Measurements from ENCODE around the gene NR1H3.

Gene NR1H3

DNA sequence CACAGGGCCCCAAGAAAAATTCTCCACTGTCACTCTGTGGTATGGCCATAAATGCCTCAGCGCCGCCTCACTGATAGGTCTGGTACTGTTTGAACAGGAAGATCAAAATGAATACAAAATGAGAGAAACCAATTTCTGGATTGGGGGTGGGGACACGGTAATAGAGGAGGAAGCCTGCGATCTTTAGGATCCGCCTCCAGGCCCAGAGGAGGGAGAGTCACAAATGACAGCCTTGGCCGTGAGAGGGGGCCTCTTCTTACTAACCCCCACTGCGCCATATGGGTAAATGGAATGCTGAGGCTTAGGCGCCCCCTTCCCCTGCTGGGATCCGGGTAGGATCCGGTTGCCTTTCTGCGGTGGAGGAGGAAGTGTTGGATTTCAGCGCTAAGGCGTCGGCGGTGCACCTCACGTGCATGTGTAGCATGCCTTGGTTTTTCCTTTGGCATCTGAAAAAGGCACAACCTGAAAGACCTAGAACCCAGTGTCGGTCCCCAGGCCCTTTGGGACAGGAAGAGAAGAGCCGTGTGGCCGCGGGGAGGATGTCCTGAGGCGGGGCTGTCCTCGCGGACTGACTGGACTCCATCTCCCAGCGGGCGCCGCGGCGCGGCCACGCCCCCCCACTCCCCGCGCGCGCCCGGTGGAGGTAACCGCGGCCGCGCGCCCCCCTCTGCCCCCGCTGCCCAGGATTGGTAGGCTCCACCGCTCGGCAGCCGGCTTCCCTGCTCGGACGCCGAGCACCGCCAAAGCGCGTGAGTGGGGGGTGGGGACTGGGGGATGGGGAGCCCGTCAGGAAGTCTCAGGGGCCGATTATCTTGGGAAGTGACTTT lies 11.4 kb downstream of the NR1H3 start:
- DNase-seq (ENCODE audit: low read depth in 1 of 2, low spot score in 1 of 2) = peak; percentile 74 to 76

- peak in 1 of 2 donors; percentile 86 for DNase-seq (ENCODE audit: low read depth in 1 of 2, low spot score in 1 of 2)
These were observed 12.1 kb downstream of the NR1H3 start, which contains the start of gene MADD for GRCh38 chr11:47269829-47270305. MADD (plus strand) TSS chr11:47270133.

DNA sequence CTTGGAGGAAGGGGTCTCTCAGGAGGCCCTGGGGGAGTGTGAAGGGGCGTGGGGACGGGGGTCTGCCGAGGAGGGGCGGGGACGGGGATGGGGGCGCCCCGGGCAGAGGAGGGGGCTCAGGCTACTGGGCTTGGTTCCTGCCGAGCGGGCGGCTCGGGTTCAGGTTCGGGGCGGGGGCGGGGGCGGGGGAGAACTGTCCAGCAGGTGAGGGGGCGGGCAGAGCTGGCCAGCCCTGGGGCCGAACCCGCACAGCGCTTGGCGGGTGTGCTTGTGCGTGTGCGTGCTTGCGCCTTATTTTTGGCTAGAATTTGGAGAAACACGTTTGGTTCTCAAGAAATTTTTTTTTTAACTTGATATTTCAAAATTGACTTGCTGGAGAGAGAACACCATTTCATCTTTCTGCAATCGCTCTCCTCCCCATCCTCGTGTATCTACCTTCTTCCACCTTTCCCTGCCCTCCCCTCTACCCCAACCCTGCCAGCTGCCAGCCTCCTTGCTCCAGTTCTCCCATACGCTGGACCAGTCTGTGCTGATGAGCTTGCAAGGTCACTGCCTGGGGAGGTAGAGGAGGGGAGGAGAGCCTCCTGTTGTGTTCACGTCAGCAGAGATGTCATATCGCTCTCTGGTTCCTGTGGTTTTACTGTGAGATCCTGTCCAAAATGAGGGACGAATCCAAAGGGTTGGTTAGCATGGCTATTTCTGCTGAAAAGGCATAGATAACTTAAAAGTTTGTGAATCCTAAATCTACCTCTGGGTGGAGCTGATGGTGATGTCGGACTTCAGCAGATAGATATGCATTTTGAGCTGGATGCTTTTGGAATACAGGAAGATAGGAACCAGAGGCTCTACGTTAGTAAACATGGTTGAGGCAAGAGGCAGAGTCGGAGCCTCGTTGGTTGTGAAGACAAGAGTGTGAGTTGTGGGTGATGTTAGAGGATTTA lies 12.8 kb downstream of the NR1H3 start:
- DNase-seq (ENCODE audit: low read depth in 1 of 2, low spot score in 1 of 2) = no peak

GRCh38 chr11:47271328-47271727 lies 13.5 kb downstream of the NR1H3 start:
- DNase-seq (ENCODE audit: low read depth in 1 of 2, low spot score in 1 of 2) = no peak

DNA sequence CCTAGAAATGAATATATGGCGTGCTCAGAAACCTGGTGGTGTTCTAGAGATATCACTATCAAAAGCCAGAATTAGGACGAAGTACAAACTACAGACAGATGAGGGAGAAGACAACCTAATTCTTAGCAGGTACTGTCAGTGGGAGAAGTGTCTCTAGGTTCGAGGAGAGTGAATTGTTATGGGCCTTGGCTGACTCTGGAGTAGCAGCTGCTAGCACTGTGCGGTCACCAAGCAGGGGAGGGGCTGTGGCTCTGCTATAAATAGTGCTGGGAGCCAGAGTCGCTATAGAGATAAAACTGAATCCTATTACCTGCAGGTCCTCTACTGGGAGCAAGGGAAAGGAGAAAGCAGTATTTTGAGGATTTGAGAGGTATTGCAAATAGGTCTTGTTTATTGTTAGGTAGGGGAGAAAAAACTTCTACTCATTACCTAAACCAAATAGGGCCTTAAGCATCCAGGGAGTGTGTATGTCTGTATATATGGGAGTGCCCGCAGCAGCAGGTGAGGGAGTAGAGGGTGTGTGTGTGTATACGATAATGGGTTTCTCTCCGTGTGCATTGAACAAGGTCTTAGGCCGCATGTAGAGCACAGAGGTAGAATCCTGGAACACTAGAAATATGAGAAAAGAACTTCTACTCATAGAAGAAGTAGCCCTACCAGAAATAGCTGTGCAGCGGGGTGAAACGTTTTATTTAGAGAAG lies 14.3 kb downstream of the NR1H3 start:
- no peak for DNase-seq (ENCODE audit: low read depth in 1 of 2, low spot score in 1 of 2)

DNA sequence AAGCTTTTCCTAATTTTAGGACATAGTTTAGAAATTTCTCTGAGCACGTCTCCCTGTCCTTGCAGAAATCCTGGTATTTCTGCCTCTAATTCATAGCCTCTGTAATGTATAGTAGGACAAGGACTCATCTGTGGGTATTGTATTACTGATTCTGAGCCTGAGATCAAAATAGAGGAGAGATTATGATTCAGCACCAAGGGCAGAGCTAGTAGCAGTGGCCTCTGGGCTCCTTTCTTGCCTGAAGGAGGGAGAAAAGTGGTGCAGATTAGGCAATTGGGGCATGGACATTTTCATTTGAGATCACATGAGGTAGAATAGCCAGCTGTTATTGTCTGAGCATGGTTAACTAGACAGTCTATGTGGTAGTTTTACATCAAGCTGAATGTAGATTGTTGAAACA lies 14.9 kb downstream of the NR1H3 start:
- DNase-seq (ENCODE audit: low read depth in 1 of 2, low spot score in 1 of 2) = no peak

GRCh38 chr11:47274495-47275235 lies 16.9 kb downstream of the NR1H3 start:
- DNase-seq (ENCODE audit: low read depth in 1 of 2, low spot score in 1 of 2) = no peak

DNA sequence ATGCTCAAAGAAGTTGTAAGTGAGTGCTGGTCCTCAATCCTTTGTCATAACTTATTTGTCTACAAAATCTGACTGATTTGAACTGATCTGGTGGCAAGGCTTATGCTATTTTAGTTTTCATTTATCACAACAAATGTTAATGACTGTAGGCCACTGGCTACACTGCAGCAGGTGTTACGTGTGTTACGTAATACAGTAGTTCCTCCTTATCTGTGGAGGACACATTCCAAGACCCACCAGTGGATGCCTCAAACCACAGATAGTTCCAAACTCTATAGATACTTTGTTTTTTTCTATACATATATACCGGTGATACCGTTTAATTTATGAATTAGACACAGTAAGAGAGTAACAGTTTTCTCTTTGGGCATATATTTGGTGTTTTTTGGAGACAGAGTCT lies 19.1 kb downstream of the NR1H3 start:
- no peak for DNase-seq (ENCODE audit: low read depth in 1 of 2, low spot score in 1 of 2)

DNA sequence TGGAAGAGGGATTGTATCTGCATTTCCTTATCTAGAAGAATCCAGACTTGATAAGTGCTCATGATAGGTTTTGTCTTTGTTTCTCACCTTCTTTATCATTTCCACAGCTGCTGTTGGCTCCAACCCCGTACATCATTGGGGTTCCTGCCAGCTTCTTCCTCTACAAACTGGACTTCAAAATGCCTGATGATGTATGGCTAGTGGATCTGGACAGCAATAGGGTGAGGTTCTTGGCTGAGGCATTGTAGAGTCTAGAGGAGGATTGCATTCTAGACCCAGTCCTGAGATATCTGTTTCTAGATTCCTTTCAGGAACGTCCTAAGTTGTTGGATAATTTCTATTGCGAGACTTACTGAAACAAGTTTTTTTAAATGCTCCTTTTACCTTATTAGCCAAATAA lies 20.3 kb downstream of the NR1H3 start:
- DNase-seq (ENCODE audit: low read depth in 1 of 2, low spot score in 1 of 2) = no peak

GRCh38 chr11:47278769-47279168 lies 21.0 kb downstream of the NR1H3 start:
- no peak for DNase-seq (ENCODE audit: low read depth in 1 of 2, low spot score in 1 of 2)

DNA sequence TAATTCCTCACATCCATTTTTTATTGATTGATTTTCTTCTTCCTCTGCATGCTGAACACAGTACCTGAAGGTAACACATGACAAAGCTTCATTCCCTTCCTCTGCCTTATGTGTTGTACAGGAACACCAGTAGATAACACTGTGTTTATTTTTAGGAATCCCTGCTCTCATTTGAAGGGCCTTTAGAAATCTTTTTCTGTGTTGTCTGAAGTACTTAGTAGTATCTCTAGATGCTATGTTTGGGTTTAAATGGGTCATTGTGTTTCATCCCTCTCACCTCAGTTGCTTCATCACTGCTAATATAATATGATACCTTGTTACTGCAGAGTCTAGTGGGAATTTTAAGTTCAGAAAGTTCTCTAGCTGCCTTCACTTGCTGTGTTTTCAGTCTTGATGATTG lies 22.3 kb downstream of the NR1H3 start:
- DNase-seq (ENCODE audit: low read depth in 1 of 2, low spot score in 1 of 2) = no peak

DNA sequence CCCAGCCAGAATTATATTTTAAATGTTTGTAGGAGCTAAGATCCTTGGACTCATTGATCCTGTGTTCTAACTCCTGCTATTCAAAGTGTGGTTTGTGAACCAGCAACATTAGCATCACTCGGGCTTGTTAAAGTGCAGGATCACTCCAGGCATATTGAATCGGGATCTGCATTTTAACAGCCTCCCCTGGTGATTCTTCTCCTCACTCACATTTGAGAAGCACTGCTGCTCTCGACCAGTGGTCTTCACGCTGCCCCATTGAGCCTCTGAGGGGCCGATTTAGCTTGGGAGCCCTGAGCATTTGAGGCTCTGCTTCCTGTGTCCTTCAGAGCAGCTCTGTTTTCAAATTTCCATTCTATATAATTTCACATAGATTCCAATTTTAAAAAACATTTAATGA lies 23.1 kb downstream of the NR1H3 start:
- no peak for DNase-seq (ENCODE audit: low read depth in 1 of 2, low spot score in 1 of 2)

DNA sequence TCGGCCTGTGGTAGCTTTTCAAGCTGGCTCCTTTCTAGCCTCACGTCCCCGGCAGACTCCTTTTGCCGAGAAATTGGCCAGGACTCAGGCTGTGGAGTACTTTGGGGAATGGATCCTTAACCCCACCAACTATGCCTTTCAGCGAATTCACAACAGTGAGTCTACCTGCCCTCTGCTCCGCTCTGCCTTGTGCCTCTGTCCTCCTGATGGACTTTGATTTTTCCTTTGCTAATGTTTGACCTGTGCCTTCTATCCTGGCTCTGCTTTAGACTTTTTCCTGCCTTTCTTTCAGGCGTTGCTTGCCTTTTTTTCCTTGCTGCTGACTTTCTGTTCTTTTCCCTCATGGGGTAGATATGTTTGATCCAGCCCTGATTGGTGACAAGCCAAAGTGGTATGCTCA lies 24.7 kb downstream of the NR1H3 start:
- DNase-seq (ENCODE audit: low read depth in 1 of 2, low spot score in 1 of 2) = no peak

DNA sequence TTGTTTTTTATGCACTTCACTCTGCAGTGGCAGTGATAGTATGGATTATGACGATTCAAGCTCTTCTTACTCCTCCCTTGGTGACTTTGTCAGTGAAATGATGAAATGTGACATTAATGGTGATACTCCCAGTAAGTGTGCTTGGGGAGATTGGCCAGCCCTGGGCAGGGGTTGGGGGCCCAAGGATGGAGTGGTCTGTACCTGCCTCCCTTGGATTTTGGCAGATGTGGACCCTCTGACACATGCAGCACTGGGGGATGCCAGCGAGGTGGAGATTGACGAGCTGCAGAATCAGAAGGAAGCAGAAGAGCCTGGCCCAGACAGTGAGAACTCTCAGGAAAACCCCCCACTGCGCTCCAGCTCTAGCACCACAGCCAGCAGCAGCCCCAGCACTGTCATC lies 26.4 kb downstream of the NR1H3 start:
- no peak for DNase-seq (ENCODE audit: low read depth in 1 of 2, low spot score in 1 of 2)

DNA sequence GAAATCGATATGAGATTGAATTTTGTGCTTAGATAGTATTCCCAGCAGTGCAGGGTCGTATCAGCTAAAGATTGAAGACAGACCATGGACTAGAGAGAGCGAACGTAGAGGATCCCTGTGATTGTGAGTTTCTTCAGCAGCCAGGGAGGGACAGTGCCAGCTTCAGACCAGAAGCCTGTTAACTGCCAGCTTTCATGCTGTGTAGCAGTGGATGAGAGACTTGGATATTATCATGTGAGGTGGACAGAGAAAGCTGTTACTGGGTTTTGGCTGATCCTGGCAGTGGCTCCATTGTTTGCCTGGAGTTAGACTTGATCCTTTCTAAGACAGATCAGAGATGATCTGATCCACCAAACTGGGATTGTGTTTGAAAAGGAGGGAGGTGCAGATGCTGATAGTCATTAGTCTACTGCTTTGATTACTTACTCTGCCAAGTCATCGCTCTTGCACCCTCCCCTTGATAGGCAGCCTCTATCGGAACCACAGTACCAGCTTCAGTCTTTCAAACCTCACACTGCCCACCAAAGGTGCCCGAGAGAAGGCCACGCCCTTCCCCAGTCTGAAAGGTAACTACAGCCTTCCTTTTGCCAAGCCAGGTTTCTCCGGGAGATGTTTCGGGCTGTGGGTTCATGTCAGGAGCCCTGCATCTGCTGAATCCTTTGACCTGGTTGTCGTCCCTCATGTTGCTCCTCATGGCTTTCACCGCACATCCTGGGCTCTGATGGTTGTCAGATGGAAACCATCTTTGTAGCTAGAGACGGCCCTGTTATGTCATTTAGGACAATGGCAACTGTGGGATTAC lies 28.4 kb downstream of the NR1H3 start:
- DNase-seq (ENCODE audit: low read depth in 1 of 2, low spot score in 1 of 2) = no peak

GRCh38 chr11:47288066-47288465 lies 30.3 kb downstream of the NR1H3 start:
- no peak for DNase-seq (ENCODE audit: low read depth in 1 of 2, low spot score in 1 of 2)

- no peak for DNase-seq (ENCODE audit: low read depth in 1 of 2, low spot score in 1 of 2)
These were observed 32.1 kb downstream of the NR1H3 start for GRCh38 chr11:47289856-47290255.

DNA sequence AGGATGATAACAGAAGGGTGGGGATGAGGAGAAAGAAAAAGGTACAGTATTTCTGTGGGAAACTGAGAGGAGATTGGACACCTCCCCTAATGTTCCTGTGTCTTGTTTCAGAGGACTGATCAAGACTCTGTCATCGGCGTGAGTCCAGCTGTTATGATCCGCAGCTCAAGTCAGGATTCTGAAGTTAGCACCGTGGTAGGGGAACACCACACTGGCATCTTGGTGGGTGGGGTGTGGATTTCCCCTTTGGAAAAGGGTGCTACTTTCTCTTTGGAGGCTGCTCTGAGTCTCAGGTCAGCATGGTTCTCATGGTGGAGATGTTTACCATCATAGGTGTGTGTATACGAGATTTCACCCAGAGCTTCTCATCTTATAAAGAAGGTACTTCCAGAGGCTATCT lies 37.6 kb downstream of the NR1H3 start:
- DNase-seq (ENCODE audit: low read depth in 1 of 2, low spot score in 1 of 2) = no peak

DNA sequence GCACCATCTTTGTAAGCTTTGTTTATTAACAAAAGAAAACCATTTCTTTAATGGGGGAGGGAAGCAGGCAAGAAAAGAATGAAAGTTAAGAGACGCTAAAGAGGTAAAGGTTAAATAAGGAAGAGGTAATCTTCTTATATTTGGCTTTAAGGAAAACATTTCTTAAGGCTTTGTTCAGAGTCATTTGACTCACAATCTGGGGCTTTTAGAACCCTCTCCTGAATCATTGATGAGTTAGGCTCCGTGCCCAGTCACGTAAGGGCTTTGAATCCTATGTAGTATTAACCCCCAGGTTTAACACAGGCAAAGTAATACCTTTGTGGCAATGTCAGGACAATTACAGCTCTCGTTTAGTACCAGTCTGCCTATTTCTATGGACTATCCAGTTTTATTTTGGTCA lies 38.2 kb downstream of the NR1H3 start:
- DNase-seq (ENCODE audit: low read depth in 1 of 2, low spot score in 1 of 2) = no peak

GRCh38 chr11:47299078-47299477 lies 41.3 kb downstream of the NR1H3 start:
- DNase-seq (ENCODE audit: low read depth in 1 of 2, low spot score in 1 of 2) = no peak

Data from activated CD4-positive, alpha-beta T cell treated with anti-CD3 and anti-CD28 coated beads, Interleukin-2, amount 50 U/mL, for 24 hours (primary cell).